Brain microvascular endothelial cell (primary cell): Measurements from ENCODE around the gene RSBN1L.
"Not testable (repeated sequence)": the region's sequence is repeated elsewhere in the genome, so short reads cannot be mapped to it uniquely, and the experiment has no call there.

Source experiments
- DNase-seq: peaks from one replicate; pipeline ENCODE4 v3.0.0-alpha.2; 2020
- H3K27ac ChIP-seq: fragments of 250-450 bp; sonication (Bioruptor Pico); 2 replicates; pipeline ENCODE4 v1.5.1; 2020; ENCODE audit warnings: mild to moderate bottlenecking, moderate library complexity
- H3K27me3 ChIP-seq: fragments of 250-450 bp; sonication (Bioruptor Pico); replicated peaks from 2 replicates; pipeline ENCODE4 v1.5.1; 2020; ENCODE audit warnings: mild to moderate bottlenecking
- H3K36me3 ChIP-seq: fragments of 250-450 bp; sonication (Bioruptor Pico); replicated peaks from 2 replicates; pipeline ENCODE4 v1.5.1; 2020; ENCODE audit warnings: mild to moderate bottlenecking
- H3K4me3 ChIP-seq: 2 replicates; pipeline ENCODE4 v1.5.1; 2011; ENCODE audit warnings: low read depth, mild to moderate bottlenecking, control low read depth, low read length, moderate library complexity
- in situ Hi-C: cut with HindIII; loops from 2 replicates; pipeline ENCODE4 v1.10.0; 2017; ENCODE audit warnings: low sequenced_read_pairs, low pct_ligation_motif_present
- TF ChIP-seq, protein P1 (sequence below): IDR thresholded peaks from 2 replicates; pipeline ENCODE4 v1.5.1; 2011; ENCODE audit warnings: low read depth, mild to moderate bottlenecking, moderate library complexity, low read length, control low read depth, inconsistent platforms; ENCODE audit errors: missing control alignments

Gene RSBN1L

GRCh38 chr7:77783111-77783510, 86.9 kb downstream of the RSBN1L start:
- no peak for DNase-seq
- Histone ChIP-seq H3K36me3 (peaks cover 4% of the 10 kb centered on the region), H3K27me3 (no peaks in the 10 kb centered on the region), H3K27ac (no peak overlapping the region), H3K4me3 (no peak overlapping the region)
- TF ChIP-seq, protein P1, sequence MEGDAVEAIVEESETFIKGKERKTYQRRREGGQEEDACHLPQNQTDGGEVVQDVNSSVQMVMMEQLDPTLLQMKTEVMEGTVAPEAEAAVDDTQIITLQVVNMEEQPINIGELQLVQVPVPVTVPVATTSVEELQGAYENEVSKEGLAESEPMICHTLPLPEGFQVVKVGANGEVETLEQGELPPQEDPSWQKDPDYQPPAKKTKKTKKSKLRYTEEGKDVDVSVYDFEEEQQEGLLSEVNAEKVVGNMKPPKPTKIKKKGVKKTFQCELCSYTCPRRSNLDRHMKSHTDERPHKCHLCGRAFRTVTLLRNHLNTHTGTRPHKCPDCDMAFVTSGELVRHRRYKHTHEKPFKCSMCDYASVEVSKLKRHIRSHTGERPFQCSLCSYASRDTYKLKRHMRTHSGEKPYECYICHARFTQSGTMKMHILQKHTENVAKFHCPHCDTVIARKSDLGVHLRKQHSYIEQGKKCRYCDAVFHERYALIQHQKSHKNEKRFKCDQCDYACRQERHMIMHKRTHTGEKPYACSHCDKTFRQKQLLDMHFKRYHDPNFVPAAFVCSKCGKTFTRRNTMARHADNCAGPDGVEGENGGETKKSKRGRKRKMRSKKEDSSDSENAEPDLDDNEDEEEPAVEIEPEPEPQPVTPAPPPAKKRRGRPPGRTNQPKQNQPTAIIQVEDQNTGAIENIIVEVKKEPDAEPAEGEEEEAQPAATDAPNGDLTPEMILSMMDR: no peak
- in situ Hi-C loops: no loop called here

DNA sequence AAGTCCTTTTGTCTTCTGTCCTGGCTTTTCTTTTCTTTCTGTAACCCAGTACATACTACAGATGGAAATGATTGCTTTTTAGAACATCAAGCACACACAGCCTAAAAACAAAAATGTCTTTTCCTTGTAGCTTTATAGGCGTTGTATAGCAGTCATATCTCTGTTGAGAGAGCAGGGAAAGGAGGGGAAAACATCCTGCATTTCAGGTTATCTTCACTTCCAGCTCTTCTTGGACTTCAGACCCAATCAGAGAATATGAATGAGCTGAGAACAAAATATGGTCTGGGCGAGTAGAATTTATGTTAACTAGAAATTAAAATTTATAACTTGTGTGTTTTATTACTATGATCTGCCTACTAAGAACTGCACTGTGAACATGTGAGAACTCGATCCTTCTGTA, 87.3 kb downstream of the RSBN1L start:
- no peak overlapping the region for H3K4me3 ChIP-seq
- H3K36me3 ChIP-seq: peaks cover 3% of the 10 kb centered on the region
- no peaks in the 10 kb centered on the region for H3K27me3 ChIP-seq
- in situ Hi-C loops: no loop called here
- DNase-seq: no peak
- TF ChIP-seq, protein P1: no peak
- no peak overlapping the region for H3K27ac ChIP-seq

DNA sequence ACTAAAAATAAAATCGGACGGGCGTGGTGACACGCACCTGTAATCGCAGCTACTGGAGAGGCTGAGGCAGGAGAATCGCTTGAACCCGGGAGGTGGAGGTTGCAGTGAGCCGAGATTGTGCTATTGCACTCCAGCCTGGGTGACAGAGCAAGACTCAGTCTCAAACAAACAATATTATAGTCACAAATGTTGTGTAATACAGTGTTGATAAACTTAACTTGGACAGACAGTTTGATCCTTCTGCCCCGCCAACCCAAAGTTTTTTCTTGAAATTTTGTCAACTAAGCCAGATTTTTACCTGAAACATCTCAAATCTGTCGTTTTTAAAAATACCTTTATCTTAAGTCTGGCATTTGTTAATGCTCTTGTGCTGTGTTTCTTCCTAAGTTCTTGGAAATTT, 88.2 kb downstream of the RSBN1L start:
- not testable (repeated sequence) for H3K27ac ChIP-seq, DNase-seq

DNA sequence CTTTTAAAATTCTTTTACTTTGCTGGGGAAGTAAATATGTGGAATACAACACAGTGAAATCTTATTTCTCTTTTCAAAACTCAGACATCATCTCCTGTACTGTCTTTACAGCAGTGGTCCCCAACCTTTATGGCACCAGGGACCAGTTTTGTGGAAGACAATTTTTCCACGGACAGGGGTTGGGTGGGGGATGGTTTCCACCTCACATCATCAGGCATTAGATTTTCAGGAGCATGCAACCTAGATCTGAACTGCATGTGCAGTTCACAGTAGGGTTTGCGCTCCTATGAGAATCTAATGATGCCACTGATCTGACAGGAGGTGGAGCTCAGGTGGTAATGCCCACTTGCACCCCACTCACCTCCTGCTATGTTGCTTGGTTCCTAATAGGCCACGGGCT, 89.8 kb downstream of the RSBN1L start:
- TF ChIP-seq, protein P1: no peak
- in situ Hi-C loops: no loop called here
- Histone ChIP-seq H3K27me3 (no peaks in the 10 kb centered on the region), H3K27ac (no peak overlapping the region), H3K36me3 (no peaks in the 10 kb centered on the region), H3K4me3 (no peak overlapping the region)
- no peak for DNase-seq

More for the DNA sequence above, 88.2 kb downstream of the RSBN1L start:
- in situ Hi-C loops, H3K36me3 ChIP-seq, H3K4me3 ChIP-seq, H3K27me3 ChIP-seq: not testable (repeated sequence)

GRCh38 chr7:77786741-77787140, 90.5 kb downstream of the RSBN1L start:
- TF ChIP-seq, protein P1: no peak
- Histone ChIP-seq H3K4me3 (no peak overlapping the region), H3K27me3 (no peaks in the 10 kb centered on the region), H3K36me3 (no peaks in the 10 kb centered on the region), H3K27ac (no peak overlapping the region)
- in situ Hi-C loops: no loop called here
- no peak for DNase-seq

GRCh38 chr7:77788327-77788902, 92.2 kb downstream of the RSBN1L start:
- H3K27me3 ChIP-seq: no peaks in the 10 kb centered on the region
- in situ Hi-C loops: no loop called here
- DNase-seq: no peak
- no peak overlapping the region for H3K27ac ChIP-seq
- no peak overlapping the region for H3K4me3 ChIP-seq
- no peaks in the 10 kb centered on the region for H3K36me3 ChIP-seq
- TF ChIP-seq, protein P1: no peak
